Stimulated activated CD4-positive, alpha-beta T cell treated with anti-CD3 and anti-CD28 coated beads, TNF-alpha, amount 100 ng/mL, for 4 hours (primary cell): ENCODE measurements around the gene MSMP.
A peak's percentile ranks its signal among the peaks of the same experiment; 100 is the strongest.

Source experiments
- DNase-seq, 3 experiments: peaks; one replicate each; pipeline ENCODE4 v3.0.0-alpha.2; 2020; ENCODE audit warnings: low read depth in 3 of 3

MSMP gene, protein sequence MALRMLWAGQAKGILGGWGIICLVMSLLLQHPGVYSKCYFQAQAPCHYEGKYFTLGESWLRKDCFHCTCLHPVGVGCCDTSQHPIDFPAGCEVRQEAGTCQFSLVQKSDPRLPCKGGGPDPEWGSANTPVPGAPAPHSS

DNA sequence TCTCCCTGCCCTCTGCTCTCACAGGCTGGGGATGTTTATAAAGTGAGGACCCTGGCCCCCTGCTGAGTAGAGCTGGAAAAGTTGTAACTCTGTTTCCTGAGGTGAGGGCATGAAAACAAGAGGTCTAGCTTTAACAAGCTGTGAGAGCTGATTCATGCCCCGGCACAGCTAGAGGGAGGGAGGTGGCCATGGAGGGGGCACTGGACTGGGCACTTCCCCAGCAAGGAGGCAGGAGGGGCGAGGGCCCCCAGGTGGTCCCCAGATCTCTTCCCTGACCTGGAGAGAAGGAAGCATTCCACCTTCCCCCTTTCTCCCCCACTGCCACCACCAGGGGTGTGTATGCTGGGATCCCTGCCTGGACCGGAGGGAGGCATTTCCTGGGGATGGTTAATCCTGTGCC is at the start of gene MSMP:
Gene MSMP, minus strand, starts transcription at position 13 of the 400 bp plus-strand sequence. CDS start 147 bp downstream, outside the sequence.
- DNase-seq = no peak

DNA sequence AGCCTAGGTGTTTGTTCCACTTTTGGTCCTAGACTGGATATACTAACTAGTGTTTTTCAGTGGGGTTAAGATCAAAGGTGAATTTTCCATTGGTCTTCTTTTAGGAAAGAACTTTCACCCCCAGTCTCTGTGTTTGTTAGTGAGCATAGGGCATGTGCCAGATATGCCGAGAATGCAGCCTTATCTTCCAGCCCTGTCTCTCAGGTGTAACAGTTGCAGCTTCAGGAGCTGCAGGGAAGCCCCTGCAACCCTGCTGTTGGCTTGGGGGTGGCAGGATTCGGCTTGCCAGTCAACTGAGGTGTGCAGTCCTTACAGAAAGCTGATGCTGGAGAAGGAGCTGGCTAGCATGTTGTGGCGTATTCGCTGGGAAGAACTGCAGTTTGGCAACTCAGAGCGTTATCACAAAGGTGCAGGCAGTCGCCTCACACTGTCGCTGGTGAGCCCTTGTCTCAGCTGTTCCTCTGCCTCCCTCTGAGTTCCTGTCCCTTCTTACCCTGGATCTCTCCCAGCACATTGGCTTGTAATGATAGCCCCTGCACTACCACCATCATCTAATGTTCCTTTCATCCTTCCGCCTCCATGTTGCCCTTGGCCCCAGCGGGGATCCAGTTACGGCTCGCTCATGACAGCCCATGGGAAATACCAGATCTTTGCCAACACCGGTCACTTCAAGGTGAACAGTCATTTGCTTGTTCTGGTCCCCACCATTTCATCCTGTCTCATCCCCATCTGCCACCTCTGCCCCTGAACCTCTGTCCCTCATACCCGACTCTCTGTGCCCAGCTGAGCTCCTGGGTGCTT is 47.5 kb upstream of the MSMP start:
- no peak for DNase-seq

GRCh38 chr9:35800530-35800929 is 46.5 kb upstream of the MSMP start:
- DNase-seq = no peak

DNA sequence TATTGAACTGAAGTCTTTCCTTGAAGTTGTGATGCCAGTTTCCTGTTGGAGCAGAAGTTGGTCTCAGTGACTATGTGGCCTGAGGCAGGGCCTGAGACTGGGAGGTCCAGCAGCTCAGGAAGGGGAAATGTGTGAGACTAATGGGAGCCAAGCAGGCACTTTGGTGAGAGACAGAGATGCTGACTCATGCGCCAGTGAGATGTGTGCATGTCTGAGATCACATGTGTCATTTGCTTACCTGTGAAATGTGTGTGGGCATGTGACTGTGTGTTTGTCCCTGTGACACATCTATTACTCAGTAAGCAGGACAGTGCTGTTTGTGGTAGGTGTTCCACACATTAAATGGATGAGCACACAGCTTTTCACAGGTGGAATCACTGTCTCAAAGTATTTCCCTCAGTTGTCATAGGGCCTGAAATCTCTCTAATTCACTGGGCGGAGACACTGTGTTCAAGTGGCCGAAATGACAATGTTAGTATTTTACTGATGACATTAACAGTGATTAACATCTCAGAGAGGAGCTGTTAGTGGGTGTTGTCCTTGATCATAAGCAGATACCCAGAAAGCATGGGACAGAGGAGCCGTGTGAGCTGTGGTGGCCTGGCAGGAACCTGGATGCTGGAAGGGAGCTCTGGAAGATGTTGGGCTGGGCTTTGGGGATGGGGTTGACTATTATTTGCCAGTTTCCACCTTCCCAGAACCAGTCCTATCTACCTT is 44.7 kb upstream of the MSMP start:
- DNase-seq = no peak

DNA sequence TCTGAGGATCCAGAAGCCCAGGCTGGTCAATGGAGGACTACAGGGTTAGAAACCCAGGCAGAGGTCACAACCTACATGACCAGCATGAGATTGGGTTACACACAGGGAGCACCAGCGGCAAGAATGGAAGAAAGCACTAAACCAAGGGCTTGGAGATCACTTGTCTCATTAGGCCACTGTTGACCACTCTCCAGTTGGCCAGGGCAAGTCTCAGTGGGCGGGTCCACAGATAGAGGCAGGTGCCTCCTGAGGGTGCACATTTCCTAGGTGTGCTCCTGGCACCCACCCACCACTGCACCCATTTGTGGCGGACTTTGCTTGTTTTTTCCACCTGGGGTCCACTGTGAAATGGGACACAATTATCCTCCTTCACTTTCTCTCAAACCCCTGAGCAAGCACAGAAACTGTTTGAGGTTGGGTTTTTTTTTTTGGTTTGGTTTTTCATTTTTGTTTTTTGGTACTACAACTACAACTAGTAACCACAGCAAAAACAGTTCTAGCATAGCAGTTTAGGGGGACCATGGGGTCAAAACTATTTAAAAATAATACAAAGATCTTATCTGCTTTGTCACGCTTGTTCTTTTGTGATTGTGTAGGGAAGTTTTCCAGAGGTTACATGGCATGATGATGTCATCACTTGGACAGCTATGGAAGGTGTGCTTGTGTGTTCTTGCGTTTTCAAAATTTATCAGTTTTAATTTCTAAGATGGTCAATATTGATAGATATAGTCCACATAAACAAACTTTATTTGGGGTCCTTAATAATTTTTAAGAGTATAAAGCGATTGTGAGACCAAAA is 43.4 kb upstream of the MSMP start:
- DNase-seq = no peak

- no peak for DNase-seq
Observed at GRCh38 chr9:35795695-35796094, 41.6 kb upstream of the MSMP start.

- no peak for DNase-seq
Observed at GRCh38 chr9:35793461-35793860, 39.4 kb upstream of the MSMP start.

DNA sequence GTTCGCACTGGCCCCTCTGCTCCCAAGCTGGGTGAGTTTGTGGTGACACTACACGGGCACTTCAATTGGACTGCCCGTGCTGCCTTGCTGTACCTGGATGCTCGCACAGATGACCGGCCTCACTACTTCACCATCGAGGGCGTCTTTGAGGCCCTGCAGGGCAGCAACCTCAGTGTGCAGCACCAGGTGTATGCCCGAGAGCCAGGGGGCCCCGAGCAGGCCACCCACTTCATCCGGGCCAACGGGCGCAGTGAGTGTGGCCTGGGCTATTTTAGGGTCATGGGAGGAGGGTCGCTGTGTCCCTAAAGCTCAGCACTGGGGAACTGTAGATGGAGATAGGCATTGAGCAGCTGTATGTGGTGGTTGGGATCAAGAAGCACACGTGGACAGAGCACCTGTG is 38.8 kb upstream of the MSMP start:
- no peak for DNase-seq

GRCh38 chr9:35792024-35792813 is 38.1 kb upstream of the MSMP start:
- DNase-seq = no peak

- DNase-seq = no peak
Observed at GRCh38 chr9:35791297-35791921, 37.3 kb upstream of the MSMP start, which contains the start of gene NPR2. TSS of gene NPR2 (plus strand) at chr9:35791591. CDS start at chr9:35792409, 818 bp downstream.

DNA sequence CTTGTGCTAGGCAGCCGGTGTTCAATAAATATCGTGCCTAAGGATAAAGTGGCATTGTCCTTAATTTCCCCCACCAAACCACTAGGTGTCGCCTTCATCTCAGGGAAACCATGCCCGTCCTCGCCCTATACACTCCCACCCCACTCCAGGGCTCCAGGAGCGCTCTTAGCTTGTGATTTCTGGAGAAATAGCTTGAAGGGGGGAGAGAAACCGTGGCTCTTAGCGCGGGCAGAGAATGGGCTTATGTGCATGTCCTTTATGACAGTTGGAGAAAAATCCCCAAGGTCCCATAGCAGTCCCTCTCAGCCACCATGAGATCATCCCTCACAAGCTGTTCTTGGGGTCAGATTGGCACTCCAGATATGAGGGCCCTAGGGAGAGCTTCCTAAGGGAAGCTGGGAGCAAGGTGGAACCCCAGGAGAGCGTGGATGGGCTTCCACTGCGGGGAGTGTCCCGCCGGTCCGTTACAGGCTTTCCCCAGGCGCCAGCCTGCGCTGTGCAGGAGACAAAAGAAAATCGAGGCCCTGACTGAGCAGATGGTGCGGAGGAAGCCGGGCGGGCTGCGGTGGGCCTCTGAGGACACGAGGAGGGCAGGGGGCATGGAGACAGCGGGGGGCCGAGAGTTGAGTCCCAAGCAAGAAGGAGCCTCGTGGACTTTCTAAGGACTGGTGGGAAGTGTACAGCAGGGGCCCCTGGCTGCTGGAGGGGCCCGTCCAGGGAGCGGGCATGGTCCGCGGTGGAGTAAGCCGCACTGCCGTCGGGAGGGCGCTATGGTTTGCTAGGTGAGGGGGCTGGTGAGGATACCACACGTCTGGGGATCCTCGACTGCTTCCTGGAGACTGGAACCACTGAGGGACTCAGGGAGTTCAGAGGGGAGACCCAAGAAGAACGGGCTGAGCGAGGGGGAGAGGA is 36.6 kb upstream of the MSMP start:
- DNase-seq = peak in 2 of 3 experiments; percentile 27 to 32

- no peak for DNase-seq
Observed at GRCh38 chr9:35790025-35790384, 35.9 kb upstream of the MSMP start.

- no peak for DNase-seq
Observed at GRCh38 chr9:35789541-35789940, 35.5 kb upstream of the MSMP start.

- DNase-seq = no peak
Observed at GRCh38 chr9:35783418-35783817, 29.3 kb upstream of the MSMP start.

GRCh38 chr9:35781066-35781465 is 27.0 kb upstream of the MSMP start:
- no peak for DNase-seq

DNA sequence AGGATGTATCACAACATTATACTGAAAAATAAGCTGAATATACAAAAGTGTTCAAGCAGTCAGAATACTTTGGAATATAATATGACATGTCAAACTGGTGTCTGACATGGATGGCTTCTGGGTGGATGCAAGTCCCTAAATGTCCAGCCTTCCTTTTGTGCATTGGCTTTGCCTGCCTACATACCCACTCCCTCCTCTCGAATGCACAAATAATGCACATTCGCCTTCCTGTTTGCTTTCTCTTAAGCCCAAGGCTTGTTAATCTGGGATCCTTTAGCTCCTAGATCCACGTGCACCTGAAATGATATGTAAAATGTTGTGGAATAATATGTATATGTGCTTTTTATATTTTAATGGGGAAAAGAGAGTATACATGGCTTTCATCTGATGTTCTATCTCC is 24.4 kb upstream of the MSMP start:
- DNase-seq = no peak

GRCh38 chr9:35776018-35776417 is 21.9 kb upstream of the MSMP start:
- DNase-seq = no peak

DNA sequence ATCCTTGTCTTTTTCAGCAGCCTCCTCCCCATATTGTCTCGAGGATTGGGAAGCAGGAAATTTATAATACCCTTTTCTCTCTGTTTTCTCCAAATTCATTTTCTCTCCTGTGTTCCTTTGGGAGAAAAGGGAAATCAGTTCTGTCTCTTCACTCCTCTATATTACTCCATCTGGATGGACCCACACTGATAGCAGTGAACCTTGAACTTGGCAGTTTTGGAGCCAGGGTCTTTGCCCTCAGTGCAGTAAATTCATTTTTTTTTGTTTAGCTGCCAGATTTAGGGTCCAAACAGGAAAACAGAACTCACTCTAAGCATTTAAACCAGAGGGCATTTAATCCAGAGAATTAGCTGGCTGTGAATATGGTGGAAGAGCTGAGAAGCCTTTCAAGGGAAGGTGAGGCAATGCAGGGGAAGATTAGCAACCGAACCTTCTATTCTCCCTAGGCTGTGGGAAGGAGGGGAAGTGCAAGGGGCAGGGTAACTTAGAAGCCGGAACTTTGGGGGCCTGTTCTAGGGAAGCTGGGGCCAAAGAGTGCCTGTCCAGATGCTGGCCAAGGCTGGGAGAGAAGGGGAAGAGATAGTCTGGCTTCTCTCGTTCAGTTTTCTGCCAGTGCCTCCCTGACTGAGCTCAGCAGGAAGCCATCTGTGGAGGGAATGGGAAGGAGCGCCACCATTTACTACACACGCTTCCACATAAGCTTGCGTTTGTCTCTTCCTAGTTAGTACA is 21.0 kb upstream of the MSMP start:
- no peak for DNase-seq

DNA sequence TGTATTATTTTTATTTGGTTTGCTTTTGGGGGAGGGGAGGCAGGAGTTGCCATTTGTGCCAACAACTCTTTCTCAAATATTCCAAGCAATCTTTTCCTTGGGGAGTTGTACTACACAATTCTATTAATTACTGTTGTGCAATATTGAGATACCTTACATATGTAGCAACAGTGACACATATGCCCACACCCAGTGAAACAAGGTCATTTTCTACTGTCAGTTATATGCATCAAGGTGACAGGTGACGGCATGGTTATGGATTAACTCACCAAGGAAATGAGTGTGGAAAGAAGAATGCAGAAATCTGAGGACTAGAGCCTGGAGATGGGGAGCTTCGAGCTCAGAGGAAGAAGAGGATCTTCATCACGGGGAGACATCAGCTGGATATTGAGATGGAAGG is 17.9 kb upstream of the MSMP start:
- no peak for DNase-seq
